HG03521 (cell line): ENCODE data around the gene WFDC6.

Experiments used
- ATAC-seq: cut with Tn5 transposase; IDR thresholded peaks from one replicate; pipeline ENCODE4 v1.9.1; 2021; ENCODE audit warnings: mild to moderate bottlenecking, moderate library complexity; ENCODE audit not compliant: unreplicated experiment

The WFDC6 gene

GRCh38 chr20:45518282-45518681, 21.0 kb downstream of the WFDC6 start:
- no peak for ATAC-seq

- ATAC-seq = no peak
These were observed 24.0 kb downstream of the WFDC6 start, which contains the start of gene SPINT3 for GRCh38 chr20:45515147-45515913. Gene SPINT3, minus strand, starts transcription at chr20:45515622. Its CDS starts 14 bp downstream, at chr20:45515608.

GRCh38 chr20:45510242-45510862, 28.9 kb downstream of the WFDC6 start:
- no peak for ATAC-seq

- ATAC-seq = no peak
These were observed 30.2 kb downstream of the WFDC6 start for GRCh38 chr20:45509091-45509490.

GRCh38 chr20:45508068-45508886, 31.0 kb downstream of the WFDC6 start:
- ATAC-seq = no peak

- no peak for ATAC-seq
These were observed 32.1 kb downstream of the WFDC6 start for GRCh38 chr20:45507011-45507820.

GRCh38 chr20:45506398-45506797, 32.9 kb downstream of the WFDC6 start:
- no peak for ATAC-seq

GRCh38 chr20:45503403-45503802, 35.9 kb downstream of the WFDC6 start:
- no peak for ATAC-seq

- ATAC-seq = no peak
These were observed 36.7 kb downstream of the WFDC6 start for GRCh38 chr20:45502561-45502960.

- no peak for ATAC-seq
These were observed 37.7 kb downstream of the WFDC6 start for GRCh38 chr20:45501600-45501999.

- ATAC-seq = no peak
These were observed 39.3 kb downstream of the WFDC6 start for GRCh38 chr20:45500022-45500421.

- no peak for ATAC-seq
These were observed 41.2 kb downstream of the WFDC6 start for GRCh38 chr20:45497971-45498494.

- no peak for ATAC-seq
These were observed 43.1 kb downstream of the WFDC6 start for GRCh38 chr20:45496166-45496565.

- no peak for ATAC-seq
These were observed 43.8 kb downstream of the WFDC6 start for GRCh38 chr20:45495501-45495941.

- ATAC-seq = no peak
These were observed 50.2 kb downstream of the WFDC6 start for GRCh38 chr20:45489083-45489531.

- no peak for ATAC-seq
These were observed 52.0 kb downstream of the WFDC6 start for GRCh38 chr20:45487231-45487635.

- no peak for ATAC-seq
These were observed 53.9 kb downstream of the WFDC6 start for GRCh38 chr20:45485388-45485787.

- no peak for ATAC-seq
These were observed 54.6 kb downstream of the WFDC6 start for GRCh38 chr20:45484676-45485075.
